NCI-H2196 treated with DMSO at 0.1 percent for 48 hours (cell line): ENCODE results near the gene CEMIP.

Experiments
- DNase-seq: peaks from one replicate; lab custom pipeline; 2025; ENCODE audit not compliant: unreplicated experiment; lab: John Stamatoyannopoulos, UW

CEMIP gene

DNA sequence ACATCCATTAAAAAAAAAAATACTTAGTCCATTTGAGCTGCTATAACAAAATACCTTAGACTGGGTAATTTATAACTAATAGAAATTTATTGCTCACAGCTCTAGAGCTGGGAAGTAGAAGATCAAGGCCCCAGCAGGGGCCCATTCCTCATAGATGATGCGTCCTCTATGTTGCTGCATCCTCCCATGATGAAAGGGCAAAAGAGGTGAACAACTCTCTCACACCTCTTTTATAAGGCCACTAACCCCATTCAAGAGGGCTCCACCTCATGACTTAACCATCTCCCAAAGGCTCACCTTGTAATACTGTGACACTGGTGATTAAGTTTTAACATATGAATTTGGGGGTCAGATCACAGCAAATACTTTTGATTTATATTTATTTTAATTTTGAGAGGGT is 218.5 kb downstream of the CEMIP start:
- no peak for DNase-seq

DNA sequence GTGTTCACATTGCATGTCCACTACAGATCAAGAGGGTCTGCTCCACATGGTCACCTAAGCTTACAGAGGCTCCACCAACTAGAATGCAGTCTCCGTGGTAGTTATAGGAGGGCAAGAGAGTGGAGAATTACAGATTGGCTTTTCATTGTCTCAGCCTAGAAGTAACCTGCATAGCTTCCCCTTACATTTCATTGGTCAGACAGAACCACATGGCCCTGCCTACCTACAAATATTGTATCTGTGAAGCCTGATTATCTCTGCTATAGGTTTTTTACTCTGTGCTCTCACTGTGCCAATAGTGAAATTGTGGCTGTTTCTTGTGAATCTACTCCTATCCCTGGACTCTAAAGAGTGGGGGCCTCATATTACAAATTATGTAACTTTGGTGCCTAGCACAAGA is 219.1 kb downstream of the CEMIP start:
- no peak for DNase-seq

DNA sequence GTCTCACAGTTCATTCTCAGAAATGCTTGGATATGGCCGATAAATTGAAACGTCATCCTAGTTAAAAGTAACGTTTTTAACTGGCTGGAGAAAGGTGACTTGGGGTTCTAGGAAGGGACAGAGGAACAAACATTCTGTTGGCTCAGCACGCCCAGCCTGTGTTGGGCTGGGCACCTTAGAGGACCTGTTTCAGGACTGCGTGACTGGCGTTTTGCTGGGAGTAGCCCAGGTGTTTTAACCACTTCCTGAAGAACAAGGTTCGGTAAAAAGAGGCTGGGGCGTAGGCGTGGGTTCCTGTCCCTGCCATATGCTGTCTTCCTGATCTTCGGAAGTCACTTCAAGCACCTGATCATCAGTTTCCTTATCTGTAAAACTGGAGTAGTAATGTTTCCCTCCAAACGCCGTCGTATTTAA is 220.5 kb downstream of the CEMIP start:
- DNase-seq: no peak

DNA sequence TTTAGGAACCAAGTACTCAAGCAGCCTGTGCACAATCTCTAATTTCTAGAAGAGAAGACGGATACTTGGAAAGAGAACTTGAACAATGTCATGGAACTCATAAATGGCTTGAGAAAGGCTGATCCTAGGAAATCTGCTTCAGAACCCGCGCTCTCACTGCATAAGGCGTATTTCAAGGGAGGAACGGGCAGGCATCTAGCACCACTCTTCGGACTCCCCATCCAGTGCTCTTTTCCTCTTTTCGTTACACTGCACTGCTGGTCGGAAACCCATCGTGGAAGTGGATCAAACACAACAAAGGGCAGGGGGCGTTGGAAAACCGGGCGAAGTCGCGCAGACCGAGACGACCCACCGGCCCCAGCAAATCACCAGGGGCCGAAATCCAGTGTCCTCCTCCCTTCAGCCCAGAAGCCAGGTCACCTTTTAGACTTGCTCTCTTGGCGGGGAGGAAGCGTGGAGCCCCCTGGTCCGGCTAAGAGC is 221.0 kb downstream of the CEMIP start:
- DNase-seq: no peak

DNA sequence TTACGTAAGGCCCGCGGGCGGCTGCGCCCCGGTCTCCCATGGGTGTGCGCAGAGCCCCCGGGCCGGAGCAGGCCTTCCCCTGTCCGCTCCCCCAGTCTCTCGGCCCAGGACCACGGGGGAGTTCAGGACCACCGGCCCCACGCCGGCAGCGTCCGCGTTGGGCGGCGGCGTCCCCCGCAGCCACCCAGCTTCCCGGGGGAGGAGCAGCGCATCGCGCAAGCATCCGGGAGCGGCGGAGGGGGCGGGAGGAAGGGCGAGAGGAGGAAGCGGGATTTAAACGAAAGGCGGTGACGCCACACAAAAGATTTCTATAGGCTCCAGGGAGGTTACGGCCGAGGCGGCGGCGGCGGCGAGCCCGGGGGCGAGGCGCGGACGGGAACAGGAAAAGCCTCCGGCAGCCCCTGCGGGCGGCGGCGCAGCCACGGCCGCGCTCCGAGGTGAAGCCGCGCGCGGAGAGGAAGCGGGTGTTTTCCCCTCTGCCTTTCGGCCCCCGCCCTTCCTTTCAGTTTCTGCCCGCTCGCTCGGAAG is 221.5 kb downstream of the CEMIP start, which contains the start of gene TLNRD1:
TLNRD1 (plus strand) TSS at position 300 of the 528 bp plus-strand sequence. CDS start 1,349 bp downstream, outside the sequence.
- DNase-seq: peak; percentile 34
